Kidney epithelial cell (primary cell): ENCODE data around the gene GGA3. TPM values are rescaled to one million over a fixed set of nuclear protein-coding genes. Genes with fewer than 3 reads are reported as not detected.
A peak's percentile ranks its signal among the peaks of the same experiment; 100 is the strongest.

ENCODE experiments used
- DNase-seq: peaks from one replicate; pipeline ENCODE4 v3.0.0-alpha.2; 2010; ENCODE audit warnings: low read depth
- H3K27me3 ChIP-seq: 2 replicates; pipeline ENCODE4 v1.6.0; 2011; ENCODE audit warnings: low read length; ENCODE audit not compliant: control insufficient read depth, insufficient read depth
- H3K36me3 ChIP-seq: 2 replicates; pipeline ENCODE4 v1.5.1; 2011; ENCODE audit warnings: low read length; ENCODE audit not compliant: control insufficient read depth, insufficient read depth
- H3K4me3 ChIP-seq: 2 replicates; pipeline ENCODE4 v1.5.1; 2011; ENCODE audit warnings: low read depth, mild to moderate bottlenecking, control low read depth, low read length
- total RNA-seq: library from RNA; depleted of rRNA; stranded (reverse); fragments of >200 nt; gene quantifications from 2 replicates; pipeline ENCODE4 v1.2.3, GENCODE V29; 2015
- TF ChIP-seq, protein P1 (sequence below): IDR thresholded peaks from 2 replicates; pipeline ENCODE4 v1.5.1; 2011; ENCODE audit warnings: mild to moderate bottlenecking, moderate library complexity, low read length, control low read depth, inconsistent platforms; ENCODE audit not compliant: insufficient read depth, poor library complexity, severe bottlenecking

The GGA3 gene
- total RNA-seq, 1 donor from 2014 or later = 24.8 TPM

DNA sequence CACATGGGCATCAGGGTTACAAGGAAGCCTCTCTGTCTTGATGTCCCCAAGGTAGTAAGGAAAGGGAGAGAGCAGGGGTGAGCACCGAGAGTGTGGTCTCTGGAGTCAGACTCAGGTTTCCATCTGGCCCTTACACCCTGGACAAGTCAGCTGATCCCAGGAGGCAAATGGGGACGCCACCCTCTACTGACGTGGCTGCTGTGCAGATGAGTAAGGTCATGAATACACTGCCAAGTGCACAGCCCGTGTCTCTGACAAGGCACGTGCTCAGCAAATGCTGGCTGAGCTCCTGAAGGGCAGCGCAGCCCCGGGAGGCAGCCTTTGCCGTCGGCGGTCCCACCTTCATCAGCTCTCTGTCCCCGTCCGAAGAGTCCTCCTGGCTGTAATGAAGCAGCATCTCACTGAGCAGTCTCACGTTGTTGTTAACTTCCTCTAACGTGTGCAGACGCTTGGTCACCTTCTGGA, 19.4 kb downstream of the GGA3 start:
- H3K27me3 ChIP-seq = no peaks in the 10 kb centered on the region
- H3K4me3 ChIP-seq = no peak overlapping the region
- no peak for DNase-seq
- TF ChIP-seq, protein P1, sequence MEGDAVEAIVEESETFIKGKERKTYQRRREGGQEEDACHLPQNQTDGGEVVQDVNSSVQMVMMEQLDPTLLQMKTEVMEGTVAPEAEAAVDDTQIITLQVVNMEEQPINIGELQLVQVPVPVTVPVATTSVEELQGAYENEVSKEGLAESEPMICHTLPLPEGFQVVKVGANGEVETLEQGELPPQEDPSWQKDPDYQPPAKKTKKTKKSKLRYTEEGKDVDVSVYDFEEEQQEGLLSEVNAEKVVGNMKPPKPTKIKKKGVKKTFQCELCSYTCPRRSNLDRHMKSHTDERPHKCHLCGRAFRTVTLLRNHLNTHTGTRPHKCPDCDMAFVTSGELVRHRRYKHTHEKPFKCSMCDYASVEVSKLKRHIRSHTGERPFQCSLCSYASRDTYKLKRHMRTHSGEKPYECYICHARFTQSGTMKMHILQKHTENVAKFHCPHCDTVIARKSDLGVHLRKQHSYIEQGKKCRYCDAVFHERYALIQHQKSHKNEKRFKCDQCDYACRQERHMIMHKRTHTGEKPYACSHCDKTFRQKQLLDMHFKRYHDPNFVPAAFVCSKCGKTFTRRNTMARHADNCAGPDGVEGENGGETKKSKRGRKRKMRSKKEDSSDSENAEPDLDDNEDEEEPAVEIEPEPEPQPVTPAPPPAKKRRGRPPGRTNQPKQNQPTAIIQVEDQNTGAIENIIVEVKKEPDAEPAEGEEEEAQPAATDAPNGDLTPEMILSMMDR = no peak
- H3K36me3 ChIP-seq = peaks cover 7% of the 10 kb centered on the region

DNA sequence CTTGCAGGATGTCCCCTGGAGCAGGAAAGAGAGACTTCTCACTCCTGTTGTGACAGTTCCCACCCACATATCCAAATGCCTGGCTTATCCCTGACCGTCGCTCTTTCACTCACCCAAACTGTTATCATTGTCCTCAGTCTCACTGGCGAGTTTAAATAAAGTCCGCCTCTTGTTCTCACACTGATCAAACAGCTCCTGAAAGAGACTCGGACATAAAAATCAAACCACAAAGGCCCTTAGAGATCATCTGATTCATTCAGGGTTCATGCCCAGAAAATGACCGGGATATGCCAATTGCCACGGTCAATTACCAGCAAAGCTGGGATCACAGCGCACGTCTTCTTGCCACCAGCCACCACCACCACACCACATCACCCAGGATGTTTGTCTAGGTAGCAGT, 19.9 kb downstream of the GGA3 start:
- Histone ChIP-seq H3K4me3 (no peak overlapping the region), H3K27me3 (no peaks in the 10 kb centered on the region), H3K36me3 (peaks cover 6% of the 10 kb centered on the region)
- no peak for DNase-seq
- TF ChIP-seq, protein P1 = no peak

DNA sequence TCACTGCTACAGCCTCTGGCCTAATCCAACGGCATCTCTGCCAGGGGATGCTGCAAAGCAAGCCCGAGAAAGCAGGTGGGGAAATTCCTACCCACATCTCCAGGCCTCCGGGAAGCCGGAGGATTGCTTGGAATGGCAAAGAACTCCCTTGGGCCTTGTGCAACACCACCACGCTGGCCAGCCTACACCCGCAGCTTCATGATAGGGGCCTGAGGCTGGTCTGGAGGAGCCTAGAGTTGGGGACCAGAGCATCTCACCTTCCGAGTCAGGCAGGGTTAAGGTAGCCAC, 20.3 kb downstream of the GGA3 start:
- no peak for DNase-seq
- TF ChIP-seq, protein P1 = no peak
- Histone ChIP-seq H3K4me3 (no peak overlapping the region), H3K27me3 (no peaks in the 10 kb centered on the region), H3K36me3 (peaks cover 3% of the 10 kb centered on the region)

DNA sequence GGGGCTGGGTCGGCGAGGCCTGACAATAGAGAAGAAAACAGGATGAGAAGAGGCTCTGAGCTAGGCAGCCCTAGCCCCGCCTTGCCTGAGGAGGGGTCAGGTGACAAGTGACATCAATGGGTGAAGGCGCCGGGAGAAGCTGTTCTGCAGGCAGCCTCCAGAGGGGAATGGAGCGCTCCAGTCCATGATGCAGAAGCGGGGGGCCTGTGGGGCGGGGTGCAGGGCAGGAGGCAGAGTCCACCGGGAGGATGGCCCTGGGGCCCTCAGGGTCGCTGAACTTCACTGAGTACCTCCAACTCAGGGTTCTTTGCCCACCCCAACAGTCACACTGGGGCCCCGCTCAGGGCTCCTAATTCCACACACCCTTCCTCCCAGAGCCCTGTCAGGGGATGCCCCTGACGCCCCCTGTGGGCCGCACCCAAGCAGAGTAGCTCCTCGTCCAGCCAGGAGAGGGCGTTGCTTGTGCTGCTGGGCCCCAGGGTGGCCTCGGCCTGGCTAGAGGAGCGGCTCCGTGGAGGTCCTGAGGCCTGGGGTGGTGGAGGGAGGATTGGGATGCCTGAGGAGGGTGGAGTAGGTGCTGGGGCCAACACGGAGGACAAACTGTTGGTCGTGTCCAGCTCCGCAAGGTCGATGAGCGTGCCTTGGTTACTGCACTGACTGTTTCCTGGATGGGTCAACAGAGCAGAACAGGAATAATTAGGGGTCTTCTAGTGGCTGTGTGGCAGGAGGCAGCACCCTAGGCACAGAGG, 20.8 kb downstream of the GGA3 start:
- no peaks in the 10 kb centered on the region for H3K27me3 ChIP-seq
- peaks cover 3% of the 10 kb centered on the region for H3K36me3 ChIP-seq
- no peak overlapping the region for H3K4me3 ChIP-seq
- DNase-seq = no peak
- TF ChIP-seq, protein P1 = peak; percentile 99

DNA sequence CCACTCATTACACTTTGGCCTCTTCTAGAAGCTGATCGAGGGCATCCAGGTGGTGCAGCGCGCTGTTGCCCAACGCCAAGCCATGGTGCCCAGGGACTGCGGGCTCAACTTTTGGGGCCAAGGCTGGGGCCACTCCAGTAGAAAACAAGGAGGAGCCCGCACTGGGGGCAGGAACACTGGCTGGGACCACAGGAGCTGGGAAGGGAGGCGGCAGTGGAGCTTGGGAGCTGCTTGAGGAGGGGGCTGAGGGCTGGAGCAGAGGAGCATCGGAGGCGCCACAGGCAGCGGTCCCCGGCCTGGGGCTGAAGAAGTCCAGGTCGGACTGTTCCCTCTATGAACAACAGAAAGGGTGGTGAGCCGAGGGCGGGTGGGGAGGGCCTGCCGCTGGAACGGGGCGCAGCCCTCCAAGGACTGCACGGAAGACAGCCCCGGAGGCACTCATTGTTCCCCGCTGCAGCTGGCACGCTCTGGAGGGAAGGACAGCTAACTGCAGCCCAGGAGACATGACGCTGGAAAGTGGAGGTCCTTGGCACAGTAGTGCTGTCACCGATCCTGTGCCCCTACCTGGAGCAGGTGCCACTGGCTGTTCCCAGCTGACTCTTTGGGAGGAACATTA, 21.5 kb downstream of the GGA3 start:
- Histone ChIP-seq H3K36me3 (peaks cover 3% of the 10 kb centered on the region), H3K27me3 (no peaks in the 10 kb centered on the region), H3K4me3 (no peak overlapping the region)
- DNase-seq = no peak
- TF ChIP-seq, protein P1 = no peak
